ENCODE data around the gene NPC1.
A peak's percentile ranks its signal among the peaks of the same experiment; 100 is the strongest.

Gene NPC1

DNA sequence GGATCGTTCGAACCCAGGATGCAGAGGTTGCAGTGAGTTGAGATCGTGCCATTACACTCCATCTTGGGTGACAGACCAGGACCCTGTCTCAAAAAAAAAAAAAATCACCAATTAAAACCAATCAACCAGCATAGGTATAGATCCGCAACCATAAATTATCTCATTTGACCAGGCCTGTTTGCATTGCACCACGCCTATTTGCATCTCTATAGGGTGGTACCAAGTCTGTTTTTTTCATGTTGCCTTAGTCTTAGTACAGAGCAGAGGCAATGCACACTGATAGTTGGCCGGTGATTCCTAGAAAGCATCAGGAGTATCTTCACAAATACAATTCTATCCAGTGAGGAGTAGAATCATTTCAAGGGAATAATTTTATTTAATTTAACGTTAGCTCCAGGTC, 9.3 kb upstream of the NPC1 start:
- DNase-seq (ENCODE audit: low read depth): no peak
- in situ Hi-C loops (cut with HindIII; ENCODE audit: low sequenced_read_pairs): loop anchor here (10.0 kb wide), 1 partner anchor 61 kb away; no protein-coding TSS in a partner anchor
- TF ChIP-seq, protein P1, sequence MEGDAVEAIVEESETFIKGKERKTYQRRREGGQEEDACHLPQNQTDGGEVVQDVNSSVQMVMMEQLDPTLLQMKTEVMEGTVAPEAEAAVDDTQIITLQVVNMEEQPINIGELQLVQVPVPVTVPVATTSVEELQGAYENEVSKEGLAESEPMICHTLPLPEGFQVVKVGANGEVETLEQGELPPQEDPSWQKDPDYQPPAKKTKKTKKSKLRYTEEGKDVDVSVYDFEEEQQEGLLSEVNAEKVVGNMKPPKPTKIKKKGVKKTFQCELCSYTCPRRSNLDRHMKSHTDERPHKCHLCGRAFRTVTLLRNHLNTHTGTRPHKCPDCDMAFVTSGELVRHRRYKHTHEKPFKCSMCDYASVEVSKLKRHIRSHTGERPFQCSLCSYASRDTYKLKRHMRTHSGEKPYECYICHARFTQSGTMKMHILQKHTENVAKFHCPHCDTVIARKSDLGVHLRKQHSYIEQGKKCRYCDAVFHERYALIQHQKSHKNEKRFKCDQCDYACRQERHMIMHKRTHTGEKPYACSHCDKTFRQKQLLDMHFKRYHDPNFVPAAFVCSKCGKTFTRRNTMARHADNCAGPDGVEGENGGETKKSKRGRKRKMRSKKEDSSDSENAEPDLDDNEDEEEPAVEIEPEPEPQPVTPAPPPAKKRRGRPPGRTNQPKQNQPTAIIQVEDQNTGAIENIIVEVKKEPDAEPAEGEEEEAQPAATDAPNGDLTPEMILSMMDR (IDR thresholded peaks at IDR 0.05; ENCODE audit: low read depth, low read length, missing control alignments): no peak
- no peak overlapping the region for H3K4me3 ChIP-seq (ENCODE audit: low read depth, low read length)

GRCh38 chr18:23593720-23594119, 7.4 kb upstream of the NPC1 start:
- TF ChIP-seq, protein P1 (IDR thresholded peaks at IDR 0.05; ENCODE audit: low read depth, low read length, missing control alignments): no peak
- H3K4me3 ChIP-seq (ENCODE audit: low read depth, low read length): no peak overlapping the region
- in situ Hi-C loops (cut with HindIII; ENCODE audit: low sequenced_read_pairs): loop anchor here (10.0 kb wide), 1 partner anchor 59 kb away; no protein-coding TSS in a partner anchor
- no peak for DNase-seq (ENCODE audit: low read depth)

DNA sequence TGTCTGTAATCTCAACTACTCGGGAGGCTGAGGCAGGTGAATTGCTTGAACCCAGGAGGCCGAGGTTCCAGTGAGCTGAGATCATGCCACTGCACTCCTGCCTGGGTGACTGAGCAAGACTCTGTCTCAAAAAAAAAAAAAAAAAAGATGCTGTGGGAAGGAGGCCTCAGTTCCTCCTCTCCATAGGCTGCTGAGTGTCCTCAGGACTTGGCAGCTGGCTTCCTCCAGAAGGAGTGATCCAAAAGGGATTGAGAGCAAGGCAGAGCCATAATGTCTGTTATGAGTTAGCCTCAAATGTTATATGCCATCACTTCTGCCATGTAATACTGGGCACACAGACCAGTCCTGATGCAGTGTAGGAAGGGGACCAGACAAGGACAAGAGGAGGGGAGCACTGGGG, 6.6 kb upstream of the NPC1 start:
- no peak overlapping the region for H3K4me3 ChIP-seq (ENCODE audit: low read depth, low read length)
- DNase-seq (ENCODE audit: low read depth): no peak
- in situ Hi-C loops (cut with HindIII; ENCODE audit: low sequenced_read_pairs): loop anchor here (10.0 kb wide), 1 partner anchor 58 kb away; no protein-coding TSS in a partner anchor
- TF ChIP-seq, protein P1 (IDR thresholded peaks at IDR 0.05; ENCODE audit: low read depth, low read length, missing control alignments): no peak

GRCh38 chr18:23591011-23591410, 4.7 kb upstream of the NPC1 start:
- in situ Hi-C loops (cut with HindIII; ENCODE audit: low sequenced_read_pairs): loop anchor here (10.0 kb wide), 1 partner anchor 56 kb away; no protein-coding TSS in a partner anchor
- no peak for DNase-seq (ENCODE audit: low read depth)
- H3K4me3 ChIP-seq (ENCODE audit: low read depth, low read length): no peak overlapping the region
- TF ChIP-seq, protein P1 (IDR thresholded peaks at IDR 0.05; ENCODE audit: low read depth, low read length, missing control alignments): no peak

- H3K4me3 ChIP-seq (ENCODE audit: low read depth, low read length): no peak overlapping the region
- in situ Hi-C loops (cut with HindIII; ENCODE audit: low sequenced_read_pairs): no loop called here
- TF ChIP-seq, protein P1 (IDR thresholded peaks at IDR 0.05; ENCODE audit: low read depth, low read length, missing control alignments): no peak
- DNase-seq (ENCODE audit: low read depth): no peak
Observed at GRCh38 chr18:23588836-23589560, 2.7 kb upstream of the NPC1 start.

DNA sequence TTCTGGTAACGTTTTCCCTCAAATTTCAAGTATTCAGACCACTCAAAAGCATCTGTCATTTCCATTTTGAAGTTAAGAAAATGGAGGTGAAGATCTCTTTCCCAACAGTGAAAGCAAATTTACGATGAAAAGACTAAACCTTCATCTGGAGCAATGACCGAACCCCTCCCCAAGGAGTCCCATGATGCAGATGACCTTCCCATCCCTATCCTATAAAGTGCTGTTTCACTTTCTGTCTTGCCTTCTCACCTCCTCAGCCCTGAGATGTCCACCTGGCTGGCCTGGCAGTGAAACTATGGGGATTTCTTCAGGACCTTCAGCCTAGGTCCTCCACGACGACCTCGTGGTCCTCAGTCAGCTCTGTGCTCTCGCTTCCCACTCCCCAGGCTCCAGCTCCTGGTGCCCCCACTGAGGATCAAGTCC, 925 bp upstream of the NPC1 start:
- in situ Hi-C loops (cut with HindIII; ENCODE audit: low sequenced_read_pairs): no loop called here
- no peak for DNase-seq (ENCODE audit: low read depth)
- H3K4me3 ChIP-seq (ENCODE audit: low read depth, low read length): peak overlapping the region; percentile 95
- TF ChIP-seq, protein P1 (IDR thresholded peaks at IDR 0.05; ENCODE audit: low read depth, low read length, missing control alignments): no peak
